H9 (cell line): Measurements from ENCODE around the gene INSRR. TPM values are rescaled to one million over a fixed set of nuclear protein-coding genes. Genes with fewer than 3 reads are reported as not detected.
A peak's percentile ranks its signal among the peaks of the same experiment; 100 is the strongest.

ENCODE experiments used
- DNase-seq: peaks from one replicate; pipeline ENCODE4 v3.0.0-alpha.2; 2017
- H2AFZ ChIP-seq: one replicate; pipeline ENCODE4 v1.6.1; 2013; ENCODE audit warnings: mild to moderate bottlenecking, low read length, control low read depth, moderate library complexity
- H2AK5ac ChIP-seq: 2 replicates; pipeline ENCODE4 v1.6.1; 2013; ENCODE audit warnings: low read length, control low read depth, mixed read lengths; ENCODE audit not compliant: insufficient read length
- H2BK120ac ChIP-seq: one replicate; pipeline ENCODE4 v1.6.1; 2013; ENCODE audit warnings: low read depth, mild to moderate bottlenecking, low read length, control low read depth, inconsistent platforms; ENCODE audit not compliant: poor library complexity, severe bottlenecking
- H2BK12ac ChIP-seq: 2 replicates; pipeline ENCODE4 v1.6.1; 2013; ENCODE audit warnings: low read length, control low read depth, mixed read lengths, low read depth; ENCODE audit not compliant: insufficient read length
- H2BK15ac ChIP-seq: 2 replicates; pipeline ENCODE4 v1.6.1; 2013; ENCODE audit warnings: low read depth, low read length, control low read depth
- H2BK20ac ChIP-seq: one replicate; pipeline ENCODE4 v1.6.1; 2013; ENCODE audit warnings: low read depth, mild to moderate bottlenecking, low read length, control low read depth, inconsistent platforms; ENCODE audit not compliant: poor library complexity, severe bottlenecking
- H2BK5ac ChIP-seq: 2 replicates; pipeline ENCODE4 v1.6.1; 2013; ENCODE audit warnings: low read length, control low read depth, mixed read lengths; ENCODE audit not compliant: insufficient read length
- H3K14ac ChIP-seq: 2 replicates; pipeline ENCODE4 v1.6.1; 2013; ENCODE audit warnings: low read length, control low read depth; ENCODE audit not compliant: insufficient read depth
- H3K18ac ChIP-seq: 2 replicates; pipeline ENCODE4 v1.6.1; 2013; ENCODE audit warnings: low read depth, mild to moderate bottlenecking, mixed read lengths, low read length, control low read depth; ENCODE audit not compliant: insufficient read length
- H3K23ac ChIP-seq: 2 replicates; pipeline ENCODE4 v1.6.1; 2013; ENCODE audit warnings: low read length, control low read depth, mixed read lengths, low read depth; ENCODE audit not compliant: insufficient read length
- H3K23me2 ChIP-seq: 2 replicates; pipeline ENCODE4 v1.6.1; 2013; ENCODE audit warnings: low read depth, mild to moderate bottlenecking, mixed read lengths, low read length, control low read depth; ENCODE audit not compliant: insufficient read length, poor library complexity, severe bottlenecking
- H3K27ac ChIP-seq: 2 replicates; pipeline ENCODE4 v1.5.1; 2013; ENCODE audit warnings: low read length, control low read depth, mixed read lengths, low read depth; ENCODE audit not compliant: insufficient read length
- H3K27me3 ChIP-seq: 2 replicates; pipeline ENCODE4 v1.6.1; 2013; ENCODE audit warnings: low read length, control low read depth, inconsistent platforms; ENCODE audit not compliant: insufficient read depth
- H3K4ac ChIP-seq: 2 replicates; pipeline ENCODE4 v1.6.1; 2013; ENCODE audit warnings: low read depth, mild to moderate bottlenecking, control low read depth, inconsistent platforms, low read length, moderate library complexity
- H3K4me1 ChIP-seq: 2 replicates; pipeline ENCODE4 v1.6.1; 2013; ENCODE audit warnings: low read length, control low read depth, inconsistent platforms; ENCODE audit not compliant: insufficient read depth
- H3K4me2 ChIP-seq: 2 replicates; pipeline ENCODE4 v1.6.1; 2013; ENCODE audit warnings: low read length, control low read depth, mixed read lengths; ENCODE audit not compliant: insufficient read length, insufficient read depth
- H3K56ac ChIP-seq: 2 replicates; pipeline ENCODE4 v1.6.1; 2013; ENCODE audit warnings: low read depth, mild to moderate bottlenecking, mixed read lengths, low read length, control low read depth; ENCODE audit not compliant: insufficient read length
- H3K79me1 ChIP-seq: 2 replicates; pipeline ENCODE4 v1.6.1; 2013; ENCODE audit warnings: low read depth, mild to moderate bottlenecking, moderate library complexity, low read length, control low read depth, inconsistent platforms; ENCODE audit not compliant: insufficient read depth, poor library complexity, severe bottlenecking
- H3K79me2 ChIP-seq: 2 replicates; pipeline ENCODE4 v1.6.1; 2013; ENCODE audit warnings: low read length, control low read depth, inconsistent platforms; ENCODE audit not compliant: insufficient read depth
- H3K9ac ChIP-seq: 2 replicates; pipeline ENCODE4 v1.6.1; 2013; ENCODE audit warnings: low read length, control low read depth, mixed read lengths; ENCODE audit not compliant: insufficient read length; ENCODE audit errors: extremely low read depth
- H3K9me3 ChIP-seq: one replicate; pipeline ENCODE4 v1.6.1; 2013; ENCODE audit warnings: low read depth, low read length, inconsistent platforms; ENCODE audit not compliant: control insufficient read depth
- H3T11ph ChIP-seq: one replicate; pipeline ENCODE4 v1.6.1; 2013; ENCODE audit warnings: mild to moderate bottlenecking, low read length, control low read depth, inconsistent platforms
- H4K20me1 ChIP-seq: one replicate; pipeline ENCODE4 v1.6.1; 2013; ENCODE audit not compliant: control insufficient read depth, insufficient read length, insufficient read depth
- H4K5ac ChIP-seq: 2 replicates; pipeline ENCODE4 v1.6.1; 2013; ENCODE audit warnings: low read depth, mild to moderate bottlenecking, mixed read lengths, low read length, control low read depth; ENCODE audit not compliant: insufficient read length
- H4K8ac ChIP-seq: replicated peaks from 2 replicates; pipeline ENCODE4 v1.6.1; 2013; ENCODE audit warnings: low read length, control low read depth, mixed read lengths, low read depth; ENCODE audit not compliant: insufficient read length
- H4K91ac ChIP-seq: 2 replicates; pipeline ENCODE4 v1.6.1; 2013; ENCODE audit warnings: low read depth, mild to moderate bottlenecking, moderate library complexity, mixed read lengths, low read length, control low read depth; ENCODE audit not compliant: insufficient read length
- H3K27ac Mint-ChIP-seq, 3 experiments: 2 replicates in 2 of 3; 3 replicates in 1 of 3; pipeline ENCODE4 v1.8.0; 2020 to 2021; ENCODE audit warnings: mixed read lengths in 3 of 3, mild to moderate bottlenecking in 1 of 3, moderate library complexity in 1 of 3
- H3K27me3 Mint-ChIP-seq: 2 replicates; pipeline ENCODE4 v1.8.0; 2021; ENCODE audit warnings: low read depth, mild to moderate bottlenecking, moderate library complexity, mixed read lengths
- H3K36me3 Mint-ChIP-seq, 3 experiments: 2 replicates in 2 of 3; 3 replicates in 1 of 3; pipeline ENCODE4 v1.8.0; 2020 to 2021; ENCODE audit warnings: low read depth in 3 of 3, mixed read lengths in 3 of 3; ENCODE audit not compliant: insufficient read depth in 1 of 3
- H3K4me1 Mint-ChIP-seq, 2 experiments: 2 replicates each; pipeline ENCODE4 v1.8.0; 2020; ENCODE audit warnings: mixed read lengths in 2 of 2
- H3K4me3 Mint-ChIP-seq, 2 experiments: 2 replicates in 1 of 2; 3 replicates in 1 of 2; pipeline ENCODE4 v1.8.0; 2020 to 2021; ENCODE audit warnings: mild to moderate bottlenecking in 2 of 2, mixed read lengths in 2 of 2, moderate library complexity in 1 of 2
- H3K9me3 Mint-ChIP-seq, 2 experiments: 2 replicates in 1 of 2; 3 replicates in 1 of 2; pipeline ENCODE4 v1.8.0; 2020; ENCODE audit warnings: mild to moderate bottlenecking in 2 of 2, mixed read lengths in 2 of 2, moderate library complexity in 1 of 2
- CTCF ChIP-seq: fragments of 200-600 bp; sonication (generic); conservative IDR thresholded peaks from 3 replicates; pipeline ENCODE4 v1.8.0; 2021; ENCODE audit warnings: antibody characterized with exemption, mild to moderate bottlenecking
- WGBS: extraction: QIAGEN DNeasy Blood & Tissue Kit; methylation state at CpG from one replicate; pipeline ENCODE4 v1.1.7; 2013; ENCODE audit warnings: missing lambda C conversion rate, low lambda C conversion rate, mixed read lengths; ENCODE audit not compliant: insufficient read length; ENCODE audit errors: extremely low coverage; 5-methylcytosine and 5-hydroxymethylcytosine counted together
- total RNA-seq: library from RNA; stranded (reverse); gene quantifications from 2 replicates; pipeline ENCODE4 v1.2.1, GENCODE V29; 2021

Gene INSRR
- total RNA-seq, 1 experiment from 2014 or later, result not detected

GRCh38 chr1:156879876-156880275, 21.0 kb upstream of the INSRR start:
- Histone ChIP-seq H3K27me3 (no peaks in the 10 kb centered on the region; the same call in 1 of the 2 replicates), H3K23me2 (no peaks in the 10 kb centered on the region), H3K4me2 (no peak overlapping the region), H4K5ac (no peak overlapping the region), H4K20me1 (no peaks in the 10 kb centered on the region), H3K14ac (no peak overlapping the region), H2BK15ac (no peak overlapping the region), H3K79me1 (no peaks in the 10 kb centered on the region), H2BK20ac (no peak overlapping the region), H2BK5ac (no peak overlapping the region), H4K8ac (no peak overlapping the region), H2BK12ac (no peak overlapping the region), H3K79me2 (no peaks in the 10 kb centered on the region), H3K27ac (no peak overlapping the region), H3K18ac (no peak overlapping the region), H3T11ph (no peak overlapping the region), H2AK5ac (no peak overlapping the region), H3K4ac (no peak overlapping the region), H4K91ac (no peak overlapping the region), H2BK120ac (no peak overlapping the region), H3K9me3 (no peaks in the 10 kb centered on the region), H3K9ac (no peak overlapping the region), H3K56ac (no peak overlapping the region), H3K4me1 (no peaks in the 10 kb centered on the region), H2AFZ (no peak overlapping the region), H3K23ac (no peak overlapping the region)
- WGBS, result no CpG with 5 or more reads among the region's 21 CpGs
- no peak for DNase-seq
- Mint-ChIP-seq H3K36me3 (no peaks in the 10 kb centered on the region), H3K4me3 (no peak overlapping the region; a peak in 1 of 5 replicates), H3K27ac (peak overlapping the region in 1 of 3 experiments; percentile 60; a peak in 1 of 7 replicates), H3K4me1 (peaks cover 19 to 44% of the 10 kb centered on the region in 2 experiments), H3K27me3 (peaks cover 72% of the 10 kb centered on the region), H3K9me3 (no peaks in the 10 kb centered on the region; a peak in 1 of 5 replicates)
- no peak for TF ChIP-seq CTCF
